Stimulated activated CD8-positive, alpha-beta memory T cell treated with anti-CD3 and anti-CD28 coated beads, Interleukin-4, amount 100 ng/mL, for 48 hours (primary cell): ENCODE measurements around the gene ATP6V1B1.

ENCODE experiments used
- DNase-seq: peaks from one replicate; pipeline ENCODE4 v3.0.0-alpha.2; 2020

The ATP6V1B1 gene

GRCh38 chr2:70977605-70978205 is 42.0 kb downstream of the ATP6V1B1 start:
- DNase-seq = no peak

GRCh38 chr2:70978341-70979179 is 42.9 kb downstream of the ATP6V1B1 start, which contains the start of gene ANKRD53:
ANKRD53 (plus strand) TSS chr2:70978630; CDS start chr2:70978646, 16 bp downstream.
- DNase-seq = no peak

GRCh38 chr2:70979180-70979488 is 43.4 kb downstream of the ATP6V1B1 start:
- DNase-seq = no peak

GRCh38 chr2:70979626-70980025 is 43.9 kb downstream of the ATP6V1B1 start:
- DNase-seq = no peak

GRCh38 chr2:70981421-70981820 is 45.7 kb downstream of the ATP6V1B1 start:
- DNase-seq = peak; percentile 6

- DNase-seq = peak; percentile 16
These were observed 46.4 kb downstream of the ATP6V1B1 start for GRCh38 chr2:70981866-70982810.

- DNase-seq = peak; percentile 13
These were observed 47.3 kb downstream of the ATP6V1B1 start for GRCh38 chr2:70982971-70983370.

GRCh38 chr2:70983506-70984227 is 48.0 kb downstream of the ATP6V1B1 start:
- DNase-seq = peak; percentile 19

- DNase-seq = no peak
These were observed 48.5 kb downstream of the ATP6V1B1 start for GRCh38 chr2:70984228-70984575.

GRCh38 chr2:70984576-70985282 is 49.0 kb downstream of the ATP6V1B1 start:
- DNase-seq = peak; percentile 89

GRCh38 chr2:70985283-70985688 is 49.6 kb downstream of the ATP6V1B1 start:
- DNase-seq = no peak

- no peak for DNase-seq
These were observed 50.3 kb downstream of the ATP6V1B1 start for GRCh38 chr2:70985956-70986355.

- DNase-seq = no peak
These were observed 50.9 kb downstream of the ATP6V1B1 start for GRCh38 chr2:70986499-70987189.

- DNase-seq = no peak
These were observed 51.7 kb downstream of the ATP6V1B1 start for GRCh38 chr2:70987386-70987785.

GRCh38 chr2:70988151-70988550 is 52.5 kb downstream of the ATP6V1B1 start:
- no peak for DNase-seq

- DNase-seq = no peak
These were observed 53.3 kb downstream of the ATP6V1B1 start for GRCh38 chr2:70988726-70989648.

- DNase-seq = no peak
These were observed 54.5 kb downstream of the ATP6V1B1 start for GRCh38 chr2:70990216-70990615.

GRCh38 chr2:70991142-70991541 is 55.4 kb downstream of the ATP6V1B1 start:
- DNase-seq = no peak

- no peak for DNase-seq
These were observed 56.0 kb downstream of the ATP6V1B1 start for GRCh38 chr2:70991742-70992141.
